GM19023 (cell line): Measurements from ENCODE around the gene ARL4C.

ENCODE experiments used
- ATAC-seq: cut with Tn5 transposase; IDR thresholded peaks from one replicate; pipeline ENCODE4 v1.9.1; 2021; ENCODE audit warnings: mild to moderate bottlenecking, moderate library complexity; ENCODE audit not compliant: unreplicated experiment

The ARL4C gene

DNA sequence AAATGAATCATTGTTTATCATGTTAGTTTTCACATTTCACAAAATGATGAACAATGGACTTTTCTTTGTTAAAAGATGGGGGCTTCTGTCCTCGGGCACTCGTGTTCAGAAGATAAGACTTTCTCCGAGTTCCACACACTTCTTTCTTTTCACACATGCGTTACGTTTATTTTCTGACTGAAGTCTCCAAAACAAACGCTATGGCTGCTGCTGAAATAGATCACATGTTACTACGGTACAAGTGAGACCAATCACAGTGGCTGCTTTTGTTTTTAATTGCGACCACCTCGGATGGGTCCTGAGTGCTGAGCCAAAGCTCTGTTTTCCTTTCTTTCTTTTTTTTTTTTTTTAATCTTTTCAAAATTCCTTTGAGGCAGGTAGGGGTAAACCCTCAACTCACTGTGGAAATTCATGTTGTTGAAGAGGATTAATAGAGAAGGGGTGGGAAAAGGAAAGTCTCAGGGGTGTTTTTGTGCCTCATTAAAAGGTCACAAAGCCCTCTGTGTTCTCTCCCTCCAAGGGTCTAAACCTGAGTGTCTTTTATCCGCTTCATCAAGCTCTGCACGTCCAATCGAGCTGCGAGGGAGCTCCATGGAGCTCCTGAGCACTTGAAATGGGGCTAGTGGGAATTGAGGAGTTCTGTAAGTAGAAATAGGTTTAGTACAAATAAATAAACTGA lies 48.2 kb downstream of the ARL4C start:
- no peak for ATAC-seq

DNA sequence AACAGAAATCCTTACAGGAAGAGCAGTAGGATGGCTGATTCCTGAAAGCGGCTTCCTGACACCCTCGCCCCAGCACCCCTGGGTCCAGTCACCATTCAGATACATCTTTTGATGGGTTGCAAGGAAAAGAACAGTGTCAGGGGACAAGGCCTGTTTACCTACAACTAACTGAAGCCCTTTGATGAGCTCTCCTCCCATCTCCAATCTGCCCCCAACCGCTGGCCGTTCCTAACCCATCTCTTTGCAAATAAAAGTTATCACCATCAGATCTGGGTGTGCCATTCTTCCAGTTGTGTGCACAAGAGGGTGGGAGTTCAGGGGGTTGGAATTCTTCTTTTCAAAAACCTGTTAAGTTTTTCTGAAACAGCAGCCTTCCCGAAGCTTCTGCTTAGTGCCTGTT lies 48.9 kb downstream of the ARL4C start:
- ATAC-seq: no peak

DNA sequence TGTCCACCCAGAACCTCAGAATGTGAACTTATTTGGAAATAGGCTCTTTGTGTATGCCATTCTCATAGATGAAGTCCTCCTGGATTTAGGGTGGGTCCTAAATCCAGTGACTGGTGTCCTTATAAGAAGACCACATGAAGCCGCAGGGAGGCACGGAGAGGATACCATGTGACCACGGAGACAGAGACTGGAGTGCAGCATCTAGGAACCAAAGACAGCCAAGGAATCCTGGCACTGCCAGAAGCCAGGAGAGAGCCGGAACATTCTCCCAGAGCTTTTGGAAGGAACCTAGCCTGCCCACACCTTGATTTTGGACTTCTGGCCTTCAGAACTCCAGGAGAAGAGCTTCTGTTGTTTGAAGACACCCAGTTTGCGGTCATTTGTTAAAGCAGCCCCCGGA lies 49.7 kb downstream of the ARL4C start:
- ATAC-seq: no peak

DNA sequence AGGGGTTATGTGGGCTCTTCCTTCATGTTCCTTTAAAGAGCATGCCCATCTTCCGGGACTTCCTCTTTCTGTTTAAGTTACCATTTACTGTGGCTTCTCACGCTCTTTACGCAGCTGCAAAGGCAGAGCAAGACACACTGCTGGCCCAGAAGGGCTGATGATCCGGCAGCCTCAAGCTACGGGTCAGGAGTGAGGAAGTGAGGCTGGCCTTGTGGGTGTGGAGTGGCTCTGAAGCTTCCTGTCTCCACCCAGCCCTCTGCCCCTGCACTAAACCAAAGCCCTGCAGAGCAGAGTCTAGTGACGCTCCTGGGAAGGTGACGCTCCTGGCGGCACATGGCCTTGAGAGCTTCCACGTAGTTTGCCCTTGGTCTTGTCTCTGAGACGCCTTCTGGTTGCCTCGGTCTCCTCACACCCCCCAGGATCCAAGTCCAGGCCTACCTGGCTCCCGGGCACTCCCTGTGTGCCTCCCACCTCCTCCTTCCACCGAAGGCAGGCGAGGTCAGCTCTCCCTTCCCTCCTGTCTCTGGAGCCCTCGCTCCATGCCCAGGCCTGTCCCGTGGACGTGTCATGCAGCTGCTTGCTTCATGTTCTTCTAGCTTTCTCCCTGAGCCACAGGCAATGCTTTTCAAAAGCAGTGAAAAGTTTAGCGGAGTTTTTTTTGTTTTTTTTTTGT lies 50.3 kb downstream of the ARL4C start:
- peak; percentile 92 for ATAC-seq

DNA sequence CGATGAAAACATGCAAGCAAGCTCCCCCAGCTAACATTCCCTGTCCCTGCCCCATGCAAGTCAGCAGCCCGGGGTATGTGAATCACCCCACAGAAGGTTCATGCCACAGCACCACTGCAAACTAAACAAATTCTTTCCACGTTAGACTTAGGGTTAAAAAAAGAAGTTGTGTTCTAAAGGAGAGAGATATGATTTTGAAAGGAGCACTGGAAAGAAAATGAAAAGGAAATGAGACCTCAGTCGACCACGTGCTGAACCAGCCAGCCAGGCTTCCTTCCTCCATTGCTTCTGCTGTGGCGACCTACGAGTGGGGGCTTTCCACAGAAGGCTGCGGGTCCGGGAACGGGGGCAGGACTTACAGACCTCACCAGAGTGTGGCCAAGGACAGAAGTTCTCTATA lies 52.0 kb downstream of the ARL4C start:
- no peak for ATAC-seq

DNA sequence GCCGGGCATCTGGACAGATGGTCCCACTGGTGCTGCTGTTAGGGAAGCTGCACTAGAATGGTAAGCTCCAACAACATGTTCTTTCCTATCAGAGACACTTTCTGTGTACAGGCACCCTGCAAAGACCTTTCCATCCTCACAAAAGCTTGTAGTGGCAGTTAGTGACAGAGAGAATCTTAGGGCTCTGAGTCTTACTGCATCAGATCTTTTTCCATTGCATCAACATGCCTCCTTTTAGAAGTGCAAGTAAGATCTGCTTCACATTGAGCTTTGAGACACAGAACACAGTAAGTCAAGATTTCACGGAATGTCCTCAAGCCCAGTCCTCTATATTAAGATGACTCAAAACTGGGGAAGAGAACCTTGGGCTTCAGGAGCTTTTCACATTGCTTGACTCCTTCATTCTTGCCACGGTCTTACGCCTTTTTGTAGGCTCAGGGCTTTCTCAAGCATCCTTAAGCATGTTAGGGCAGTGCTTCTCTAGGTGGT lies 52.6 kb downstream of the ARL4C start:
- no peak for ATAC-seq
